Kidney epithelial cell (primary cell): ENCODE data around the gene PRDX1. TPM values are rescaled to one million over a fixed set of nuclear protein-coding genes. Genes with fewer than 3 reads are reported as not detected.
"Not testable (repeated sequence)": the region's sequence is repeated elsewhere in the genome, so short reads cannot be mapped to it uniquely, and the experiment has no call there.

ENCODE experiments used
- DNase-seq: peaks from one replicate; pipeline ENCODE4 v3.0.0-alpha.2; 2010; ENCODE audit warnings: low read depth
- H3K27me3 ChIP-seq: 2 replicates; pipeline ENCODE4 v1.6.0; 2011; ENCODE audit warnings: low read length; ENCODE audit not compliant: control insufficient read depth, insufficient read depth
- H3K36me3 ChIP-seq: 2 replicates; pipeline ENCODE4 v1.5.1; 2011; ENCODE audit warnings: low read length; ENCODE audit not compliant: control insufficient read depth, insufficient read depth
- H3K4me3 ChIP-seq: 2 replicates; pipeline ENCODE4 v1.5.1; 2011; ENCODE audit warnings: low read depth, mild to moderate bottlenecking, control low read depth, low read length
- total RNA-seq: library from RNA; depleted of rRNA; stranded (reverse); fragments of >200 nt; gene quantifications from 2 replicates; pipeline ENCODE4 v1.2.3, GENCODE V29; 2015
- TF ChIP-seq, protein P1 (sequence below): IDR thresholded peaks from 2 replicates; pipeline ENCODE4 v1.5.1; 2011; ENCODE audit warnings: mild to moderate bottlenecking, moderate library complexity, low read length, control low read depth, inconsistent platforms; ENCODE audit not compliant: insufficient read depth, poor library complexity, severe bottlenecking

Gene PRDX1
- total RNA-seq, 1 donor from 2014 or later: 298 TPM

DNA sequence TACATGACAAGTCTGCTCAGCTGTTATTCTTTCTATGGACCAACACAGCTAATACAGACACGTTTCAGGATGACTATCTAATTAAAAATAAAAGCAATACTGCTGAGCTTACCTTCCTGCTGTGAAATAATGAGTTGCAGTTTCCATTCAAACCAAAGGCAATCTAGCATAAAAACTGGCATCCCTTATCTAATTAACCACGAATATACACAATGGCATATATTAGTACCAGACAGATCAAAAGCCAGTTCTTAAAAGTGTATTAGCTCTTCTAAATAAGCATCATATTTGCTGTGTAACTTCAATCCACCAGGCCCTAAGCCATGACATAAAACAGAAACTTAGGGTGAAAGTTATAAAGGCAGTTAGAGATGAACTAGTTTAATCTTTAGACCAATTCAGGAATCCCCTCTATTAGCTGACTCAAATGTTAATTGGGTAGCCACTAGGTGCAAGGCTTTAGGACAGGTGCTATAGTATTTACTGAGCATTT lies 51.3 kb downstream of the PRDX1 start:
- TF ChIP-seq, protein P1, sequence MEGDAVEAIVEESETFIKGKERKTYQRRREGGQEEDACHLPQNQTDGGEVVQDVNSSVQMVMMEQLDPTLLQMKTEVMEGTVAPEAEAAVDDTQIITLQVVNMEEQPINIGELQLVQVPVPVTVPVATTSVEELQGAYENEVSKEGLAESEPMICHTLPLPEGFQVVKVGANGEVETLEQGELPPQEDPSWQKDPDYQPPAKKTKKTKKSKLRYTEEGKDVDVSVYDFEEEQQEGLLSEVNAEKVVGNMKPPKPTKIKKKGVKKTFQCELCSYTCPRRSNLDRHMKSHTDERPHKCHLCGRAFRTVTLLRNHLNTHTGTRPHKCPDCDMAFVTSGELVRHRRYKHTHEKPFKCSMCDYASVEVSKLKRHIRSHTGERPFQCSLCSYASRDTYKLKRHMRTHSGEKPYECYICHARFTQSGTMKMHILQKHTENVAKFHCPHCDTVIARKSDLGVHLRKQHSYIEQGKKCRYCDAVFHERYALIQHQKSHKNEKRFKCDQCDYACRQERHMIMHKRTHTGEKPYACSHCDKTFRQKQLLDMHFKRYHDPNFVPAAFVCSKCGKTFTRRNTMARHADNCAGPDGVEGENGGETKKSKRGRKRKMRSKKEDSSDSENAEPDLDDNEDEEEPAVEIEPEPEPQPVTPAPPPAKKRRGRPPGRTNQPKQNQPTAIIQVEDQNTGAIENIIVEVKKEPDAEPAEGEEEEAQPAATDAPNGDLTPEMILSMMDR: no peak
- no peak overlapping the region for H3K4me3 ChIP-seq
- no peak for DNase-seq
- no peaks in the 10 kb centered on the region for H3K36me3 ChIP-seq
- no peaks in the 10 kb centered on the region for H3K27me3 ChIP-seq

DNA sequence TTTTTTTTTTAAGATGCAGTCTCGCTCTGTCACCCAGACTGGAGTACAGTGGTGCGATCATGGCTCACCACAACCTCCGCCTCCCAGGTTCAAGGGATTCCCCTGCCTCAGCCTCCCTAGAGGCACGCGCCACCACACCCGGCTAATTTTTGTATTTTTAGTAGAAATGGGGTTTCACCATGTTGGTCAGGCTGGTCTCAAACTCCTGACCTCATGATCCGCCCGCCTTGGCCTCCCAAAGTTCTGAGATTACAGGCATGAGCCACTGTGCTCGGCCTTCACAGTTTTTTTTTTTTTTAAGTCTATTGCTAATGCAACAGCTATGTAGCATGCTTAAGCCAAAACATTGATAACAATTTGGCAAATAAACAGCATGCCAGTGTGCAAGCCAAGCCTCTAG lies 54.3 kb downstream of the PRDX1 start:
- not testable (repeated sequence) for H3K36me3 ChIP-seq, H3K4me3 ChIP-seq, H3K27me3 ChIP-seq, DNase-seq

GRCh38 chr1:45465277-45465676 lies 56.4 kb downstream of the PRDX1 start:
- H3K4me3 ChIP-seq: no peak overlapping the region
- TF ChIP-seq, protein P1: no peak
- no peaks in the 10 kb centered on the region for H3K27me3 ChIP-seq
- no peaks in the 10 kb centered on the region for H3K36me3 ChIP-seq
- no peak for DNase-seq

Other genes starting within 250 kb of the PRDX1 start
- 0.58 and 3.1 TPM in 2 replicates for gene HPDL, start 195.0 kb downstream of the PRDX1 start, total RNA-seq
- 11.0 and 14.8 TPM in 2 replicates for gene TOE1, start 181.7 kb downstream of the PRDX1 start, total RNA-seq
- 33.3 and 34.9 TPM in 2 replicates for gene MUTYH, start 181.4 kb downstream of the PRDX1 start, total RNA-seq
- gene TESK2, start 30.7 kb downstream of the PRDX1 start, total RNA-seq: 2.1 and 2.5 TPM in 2 replicates
- gene CCDC163, start 21.8 kb downstream of the PRDX1 start, total RNA-seq: 3.4 and 3.8 TPM in 2 replicates
- 7.6 and 8.2 TPM in 2 replicates for gene MMACHC, start 21.6 kb downstream of the PRDX1 start, total RNA-seq
- 137 and 158 TPM in 2 replicates for gene AKR1A1, start 28.9 kb upstream of the PRDX1 start, total RNA-seq
- gene NASP, start 62.2 kb upstream of the PRDX1 start, total RNA-seq: 41.8 and 45.3 TPM in 2 replicates
- 0.33 and 1.3 TPM in 2 replicates for gene CCDC17, start 102.2 kb upstream of the PRDX1 start, total RNA-seq
- gene GPBP1L1, start 164.6 kb upstream of the PRDX1 start, total RNA-seq: 101 and 112 TPM in 2 replicates
- gene TMEM69, start 166.3 kb upstream of the PRDX1 start, total RNA-seq: 41.2 and 48.0 TPM in 2 replicates
- gene IPP, start 228.8 kb upstream of the PRDX1 start, total RNA-seq: 6.7 and 9.0 TPM in 2 replicates